ENCODE measurements around the gene STAT1. TPM values are rescaled to one million over a fixed set of nuclear protein-coding genes. Genes with fewer than 3 reads are reported as not detected.

The STAT1 gene
- total and polyA plus RNA-seq, 9 of the 15 experiments (the other 6 are each of a cell fraction or from before 2014, with no cell fraction given), result 8.7 to 34.4 (median 26.8) TPM

- TF ChIP-seq, protein P1, sequence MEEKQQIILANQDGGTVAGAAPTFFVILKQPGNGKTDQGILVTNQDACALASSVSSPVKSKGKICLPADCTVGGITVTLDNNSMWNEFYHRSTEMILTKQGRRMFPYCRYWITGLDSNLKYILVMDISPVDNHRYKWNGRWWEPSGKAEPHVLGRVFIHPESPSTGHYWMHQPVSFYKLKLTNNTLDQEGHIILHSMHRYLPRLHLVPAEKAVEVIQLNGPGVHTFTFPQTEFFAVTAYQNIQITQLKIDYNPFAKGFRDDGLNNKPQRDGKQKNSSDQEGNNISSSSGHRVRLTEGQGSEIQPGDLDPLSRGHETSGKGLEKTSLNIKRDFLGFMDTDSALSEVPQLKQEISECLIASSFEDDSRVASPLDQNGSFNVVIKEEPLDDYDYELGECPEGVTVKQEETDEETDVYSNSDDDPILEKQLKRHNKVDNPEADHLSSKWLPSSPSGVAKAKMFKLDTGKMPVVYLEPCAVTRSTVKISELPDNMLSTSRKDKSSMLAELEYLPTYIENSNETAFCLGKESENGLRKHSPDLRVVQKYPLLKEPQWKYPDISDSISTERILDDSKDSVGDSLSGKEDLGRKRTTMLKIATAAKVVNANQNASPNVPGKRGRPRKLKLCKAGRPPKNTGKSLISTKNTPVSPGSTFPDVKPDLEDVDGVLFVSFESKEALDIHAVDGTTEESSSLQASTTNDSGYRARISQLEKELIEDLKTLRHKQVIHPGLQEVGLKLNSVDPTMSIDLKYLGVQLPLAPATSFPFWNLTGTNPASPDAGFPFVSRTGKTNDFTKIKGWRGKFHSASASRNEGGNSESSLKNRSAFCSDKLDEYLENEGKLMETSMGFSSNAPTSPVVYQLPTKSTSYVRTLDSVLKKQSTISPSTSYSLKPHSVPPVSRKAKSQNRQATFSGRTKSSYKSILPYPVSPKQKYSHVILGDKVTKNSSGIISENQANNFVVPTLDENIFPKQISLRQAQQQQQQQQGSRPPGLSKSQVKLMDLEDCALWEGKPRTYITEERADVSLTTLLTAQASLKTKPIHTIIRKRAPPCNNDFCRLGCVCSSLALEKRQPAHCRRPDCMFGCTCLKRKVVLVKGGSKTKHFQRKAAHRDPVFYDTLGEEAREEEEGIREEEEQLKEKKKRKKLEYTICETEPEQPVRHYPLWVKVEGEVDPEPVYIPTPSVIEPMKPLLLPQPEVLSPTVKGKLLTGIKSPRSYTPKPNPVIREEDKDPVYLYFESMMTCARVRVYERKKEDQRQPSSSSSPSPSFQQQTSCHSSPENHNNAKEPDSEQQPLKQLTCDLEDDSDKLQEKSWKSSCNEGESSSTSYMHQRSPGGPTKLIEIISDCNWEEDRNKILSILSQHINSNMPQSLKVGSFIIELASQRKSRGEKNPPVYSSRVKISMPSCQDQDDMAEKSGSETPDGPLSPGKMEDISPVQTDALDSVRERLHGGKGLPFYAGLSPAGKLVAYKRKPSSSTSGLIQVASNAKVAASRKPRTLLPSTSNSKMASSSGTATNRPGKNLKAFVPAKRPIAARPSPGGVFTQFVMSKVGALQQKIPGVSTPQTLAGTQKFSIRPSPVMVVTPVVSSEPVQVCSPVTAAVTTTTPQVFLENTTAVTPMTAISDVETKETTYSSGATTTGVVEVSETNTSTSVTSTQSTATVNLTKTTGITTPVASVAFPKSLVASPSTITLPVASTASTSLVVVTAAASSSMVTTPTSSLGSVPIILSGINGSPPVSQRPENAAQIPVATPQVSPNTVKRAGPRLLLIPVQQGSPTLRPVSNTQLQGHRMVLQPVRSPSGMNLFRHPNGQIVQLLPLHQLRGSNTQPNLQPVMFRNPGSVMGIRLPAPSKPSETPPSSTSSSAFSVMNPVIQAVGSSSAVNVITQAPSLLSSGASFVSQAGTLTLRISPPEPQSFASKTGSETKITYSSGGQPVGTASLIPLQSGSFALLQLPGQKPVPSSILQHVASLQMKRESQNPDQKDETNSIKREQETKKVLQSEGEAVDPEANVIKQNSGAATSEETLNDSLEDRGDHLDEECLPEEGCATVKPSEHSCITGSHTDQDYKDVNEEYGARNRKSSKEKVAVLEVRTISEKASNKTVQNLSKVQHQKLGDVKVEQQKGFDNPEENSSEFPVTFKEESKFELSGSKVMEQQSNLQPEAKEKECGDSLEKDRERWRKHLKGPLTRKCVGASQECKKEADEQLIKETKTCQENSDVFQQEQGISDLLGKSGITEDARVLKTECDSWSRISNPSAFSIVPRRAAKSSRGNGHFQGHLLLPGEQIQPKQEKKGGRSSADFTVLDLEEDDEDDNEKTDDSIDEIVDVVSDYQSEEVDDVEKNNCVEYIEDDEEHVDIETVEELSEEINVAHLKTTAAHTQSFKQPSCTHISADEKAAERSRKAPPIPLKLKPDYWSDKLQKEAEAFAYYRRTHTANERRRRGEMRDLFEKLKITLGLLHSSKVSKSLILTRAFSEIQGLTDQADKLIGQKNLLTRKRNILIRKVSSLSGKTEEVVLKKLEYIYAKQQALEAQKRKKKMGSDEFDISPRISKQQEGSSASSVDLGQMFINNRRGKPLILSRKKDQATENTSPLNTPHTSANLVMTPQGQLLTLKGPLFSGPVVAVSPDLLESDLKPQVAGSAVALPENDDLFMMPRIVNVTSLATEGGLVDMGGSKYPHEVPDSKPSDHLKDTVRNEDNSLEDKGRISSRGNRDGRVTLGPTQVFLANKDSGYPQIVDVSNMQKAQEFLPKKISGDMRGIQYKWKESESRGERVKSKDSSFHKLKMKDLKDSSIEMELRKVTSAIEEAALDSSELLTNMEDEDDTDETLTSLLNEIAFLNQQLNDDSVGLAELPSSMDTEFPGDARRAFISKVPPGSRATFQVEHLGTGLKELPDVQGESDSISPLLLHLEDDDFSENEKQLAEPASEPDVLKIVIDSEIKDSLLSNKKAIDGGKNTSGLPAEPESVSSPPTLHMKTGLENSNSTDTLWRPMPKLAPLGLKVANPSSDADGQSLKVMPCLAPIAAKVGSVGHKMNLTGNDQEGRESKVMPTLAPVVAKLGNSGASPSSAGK (IDR thresholded peaks at IDR 0.05), result peak; percentile 91
- 0 out of 2 replicates have a peak, but pooled peaks have one; percentile 23 for TF ChIP-seq CREB1 (IDR thresholded peaks at IDR 0.05)
- peak; percentile 77 for TF ChIP-seq CREB1 (CRISPR knock-in tag; IDR thresholded peaks at IDR 0.05)
- TF ChIP-seq BRD4 (IDR thresholded peaks at IDR 0.05), result no peak
- TF ChIP-seq KLF16 (IDR thresholded peaks at IDR 0.05), result peak; percentile 88
- peak; percentile 93 for TF ChIP-seq MXD1 (CRISPR knock-in tag; IDR thresholded peaks at IDR 0.05; ENCODE audit: borderline replicate concordance, poor library complexity, severe bottlenecking)
- TF ChIP-seq STAT6 (CRISPR knock-in tag; IDR thresholded peaks at IDR 0.05), result no peak
- peak; percentile 56 for TF ChIP-seq ZSCAN29 (IDR thresholded peaks at IDR 0.05)
- no peak for TF ChIP-seq PCBP1 (IDR thresholded peaks at IDR 0.05; ENCODE audit: low read depth, low read length, poor library complexity, severe bottlenecking)
- TF ChIP-seq HMG20B (CRISPR knock-in tag; IDR thresholded peaks at IDR 0.05), result no peak
- no peak for TF ChIP-seq BMI1 (IDR thresholded peaks at IDR 0.05; ENCODE audit: low read length)
- TF ChIP-seq ELF2 (CRISPR knock-in tag; IDR thresholded peaks at IDR 0.05), result 0 out of 2 replicates have a peak, but pooled peaks have one; percentile 23
- 0 out of 2 replicates have a peak, but pooled peaks have one; percentile 61 for TF ChIP-seq FOXJ2 (tag; IDR thresholded peaks at IDR 0.05)
Measured at GRCh38 chr2:191020221-191020741, 6.3 kb upstream of the STAT1 start (continued).

All from K562 (cell line).